Transverse colon (tissue), 4 donors: ENCODE measurements around the gene SOX11. TPM values are rescaled to one million over a fixed set of nuclear protein-coding genes. Genes with fewer than 3 reads are reported as not detected.
A peak's percentile ranks its signal among the peaks of the same experiment; 100 is the strongest.

Experiments
- DNase-seq: peaks from one replicate; pipeline ENCODE4 v3.0.0-alpha.2; 2019
- H3K27ac ChIP-seq, 4 donors: fragments of 200-600 bp; sonication (generic); 2 replicates each; pipeline ENCODE4 v1.5.1; 2016 to 2018; ENCODE audit warnings: inconsistent platforms in 4 of 4
- H3K27me3 ChIP-seq: fragments of 200-600 bp; sonication (generic); 2 replicates; pipeline ENCODE4 v1.5.1; 2017; ENCODE audit warnings: inconsistent platforms
- H3K36me3 ChIP-seq, 4 donors: fragments of 200-600 bp; sonication (generic); 2 replicates each; pipeline ENCODE4 v1.5.1; 2017 to 2019; ENCODE audit warnings: inconsistent platforms in 4 of 4
- H3K4me1 ChIP-seq, 4 donors: fragments of 200-600 bp; sonication (generic); 2 replicates each; pipeline ENCODE4 v1.5.1; 2017 to 2020; ENCODE audit warnings: inconsistent platforms in 4 of 4
- H3K4me3 ChIP-seq, 4 donors: fragments of 200-600 bp; sonication (generic); 1 replicate in 1 of 4; 2 replicates in 3 of 4; pipeline versions ENCODE4 v1.5.1 to v1.6.1; 2017 to 2019; ENCODE audit warnings: inconsistent platforms in 4 of 4
- H3K9me3 ChIP-seq, 2 donors: fragments of 200-600 bp; sonication (generic); 2 replicates each; pipeline ENCODE4 v1.5.1; 2017 to 2019; ENCODE audit warnings: inconsistent platforms in 2 of 2
- EP300 ChIP-seq: sonication (generic); formaldehyde crosslinking; IDR thresholded peaks from one replicate; pipeline ENCODE4 v1.6.1; 2017; ENCODE audit warnings: antibody characterized with exemption, low read depth
- POLR2A ChIP-seq: fragments of 450-650 bp; IDR thresholded peaks from one replicate; pipeline ENCODE4 v1.6.1; 2016; ENCODE audit warnings: antibody characterized with exemption, mild to moderate bottlenecking, moderate library complexity
- POLR2AphosphoS5 ChIP-seq, 3 donors: sonication (generic); formaldehyde crosslinking; IDR thresholded peaks; one replicate each; pipeline ENCODE4 v1.6.1; 2016; ENCODE audit warnings: antibody characterized with exemption in 3 of 3
- WGBS, 2 donors: methylation state at CpG; one replicate each; pipeline ENCODE4 v1.1.5; 2018; ENCODE audit warnings: low coverage in 1 of 2; 5-methylcytosine and 5-hydroxymethylcytosine counted together
- in situ Hi-C, 4 donors: fragments of 200-750 bp; cut with MboI; loops; one replicate each; pipeline versions ENCODE4 v1.15.0 to v1.15.1; 2017; ENCODE audit warnings: low sequenced_read_pairs in 3 of 4, low pct_ligation_motif_present in 1 of 4, low pct_unique_long_range_greater_than_20kb in 1 of 4
- intact Hi-C: fragments of 100-400 bp; cut with DNase I; formaldehyde crosslinking; loops from one replicate; pipeline ENCODE4 v1.15.1; 2023; ENCODE audit warnings: low total_unique reads
- total RNA-seq, 4 donors: library from RNA; depleted of rRNA; stranded (reverse); fragments of >200 nt; gene quantifications; one replicate each; pipeline ENCODE4 v1.1.0, GENCODE V29; 2016
- TF ChIP-seq, protein P1 (sequence below), 5 experiments: fragments of 200-600 bp in 3 of 5; fragments of 450-650 bp in 2 of 5; sonication (generic) in 3 of 5; IDR thresholded peaks; 1 replicate in 2 of 5; 2 replicates in 3 of 5; pipeline ENCODE4 v1.5.1; 2016 to 2017; ENCODE audit warnings: antibody characterized with exemption in 5 of 5, inconsistent platforms in 3 of 5, mild to moderate bottlenecking in 2 of 5, moderate library complexity in 1 of 5

SOX11 gene
- total RNA-seq, 4 donors from 2014 or later: 0.32 to 0.75 (median 0.40) TPM

DNA sequence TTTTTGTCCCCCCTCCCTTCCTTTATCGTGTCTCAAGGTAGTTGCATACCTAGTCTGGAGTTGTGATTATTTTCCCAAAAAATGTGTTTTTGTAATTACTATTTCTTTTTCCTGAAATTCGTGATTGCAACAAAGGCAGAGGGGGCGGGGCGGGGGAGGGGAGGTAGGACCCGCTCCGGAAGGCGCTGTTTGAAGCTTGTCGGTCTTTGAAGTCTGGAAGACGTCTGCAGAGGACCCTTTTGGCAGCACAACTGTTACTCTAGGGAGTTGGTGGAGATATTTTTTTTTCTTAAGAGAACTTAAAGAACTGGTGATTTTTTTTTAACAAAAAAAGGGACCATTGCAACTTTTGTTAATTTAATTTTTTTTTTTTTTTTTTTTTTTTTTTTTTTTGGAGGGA, 2.1 kb downstream of the SOX11 start:
- in situ Hi-C loops (no loop called here), intact Hi-C loops (no loop called here)
- Histone ChIP-seq H3K4me1 (peaks cover 0 to 11% (median 6%) of the 10 kb centered on the region in 4 donors), H3K36me3 (no peaks in the 10 kb centered on the region), H3K27me3 (peaks cover 92% of the 10 kb centered on the region), H3K9me3 (no peaks in the 10 kb centered on the region), H3K27ac (no peak overlapping the region), H3K4me3 (peak overlapping the region in 1 of 4 donors; percentile 39)
- 16 to 24% methylated on average over 8 to 9 of the region's 9 CpGs for WGBS, 2 donors
- TF ChIP-seq, protein P1, sequence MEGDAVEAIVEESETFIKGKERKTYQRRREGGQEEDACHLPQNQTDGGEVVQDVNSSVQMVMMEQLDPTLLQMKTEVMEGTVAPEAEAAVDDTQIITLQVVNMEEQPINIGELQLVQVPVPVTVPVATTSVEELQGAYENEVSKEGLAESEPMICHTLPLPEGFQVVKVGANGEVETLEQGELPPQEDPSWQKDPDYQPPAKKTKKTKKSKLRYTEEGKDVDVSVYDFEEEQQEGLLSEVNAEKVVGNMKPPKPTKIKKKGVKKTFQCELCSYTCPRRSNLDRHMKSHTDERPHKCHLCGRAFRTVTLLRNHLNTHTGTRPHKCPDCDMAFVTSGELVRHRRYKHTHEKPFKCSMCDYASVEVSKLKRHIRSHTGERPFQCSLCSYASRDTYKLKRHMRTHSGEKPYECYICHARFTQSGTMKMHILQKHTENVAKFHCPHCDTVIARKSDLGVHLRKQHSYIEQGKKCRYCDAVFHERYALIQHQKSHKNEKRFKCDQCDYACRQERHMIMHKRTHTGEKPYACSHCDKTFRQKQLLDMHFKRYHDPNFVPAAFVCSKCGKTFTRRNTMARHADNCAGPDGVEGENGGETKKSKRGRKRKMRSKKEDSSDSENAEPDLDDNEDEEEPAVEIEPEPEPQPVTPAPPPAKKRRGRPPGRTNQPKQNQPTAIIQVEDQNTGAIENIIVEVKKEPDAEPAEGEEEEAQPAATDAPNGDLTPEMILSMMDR (IDR thresholded peaks at IDR 0.05): no peak
- TF ChIP-seq POLR2AphosphoS5 (IDR thresholded peaks at IDR 0.05) (no peak), POLR2A (no peak), EP300 (no peak)
- DNase-seq: no peak

DNA sequence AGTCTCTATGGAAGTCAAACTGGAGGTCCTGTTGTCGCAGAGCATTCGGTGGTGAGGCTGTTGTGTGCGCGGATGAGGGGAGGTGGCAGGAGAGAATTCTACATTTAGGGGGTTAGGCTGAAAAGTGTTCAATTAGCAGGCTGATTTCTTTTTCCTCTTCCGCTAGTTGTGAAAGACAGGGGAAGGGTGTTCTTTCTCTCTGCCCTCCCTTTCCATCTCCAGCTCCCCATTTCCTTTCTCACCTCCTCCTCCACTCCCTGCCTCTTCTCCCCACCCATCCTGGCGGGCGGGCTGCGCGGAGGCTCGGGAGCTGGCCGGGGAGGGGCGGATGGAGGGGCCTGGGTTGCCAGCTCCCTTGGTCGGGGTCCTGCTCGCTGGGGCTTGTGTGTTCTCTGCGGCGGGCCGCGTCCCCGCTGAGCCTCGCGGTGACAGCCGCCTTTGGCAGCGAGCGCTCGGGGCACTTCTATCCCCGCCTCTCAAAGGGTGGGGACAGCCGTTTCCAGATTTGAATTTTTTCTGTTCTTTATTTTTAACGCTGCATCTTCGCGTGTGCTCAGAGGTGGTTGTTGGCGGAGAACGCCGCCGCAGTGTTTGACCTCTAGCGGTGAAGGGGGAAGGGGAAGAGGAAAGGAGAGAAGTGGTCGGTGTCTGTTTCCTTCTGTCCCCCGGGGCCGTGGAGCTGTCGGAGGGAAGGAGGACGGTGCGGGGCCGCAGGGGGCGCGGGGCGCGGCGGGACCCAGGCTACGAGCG, 3.6 kb downstream of the SOX11 start:
- 18 to 21% methylated on average over 13 to 49 of the region's 49 CpGs for WGBS, 2 donors
- Histone ChIP-seq H3K27ac (peak overlapping the region; percentile 33 to 76 (median 64)), H3K4me1 (peaks cover 0 to 11% (median 6%) of the 10 kb centered on the region in 4 donors), H3K9me3 (no peaks in the 10 kb centered on the region), H3K27me3 (peaks cover 90% of the 10 kb centered on the region), H3K4me3 (peak overlapping the region in 3 of 4 donors; percentile 12 to 45 (median 33)), H3K36me3 (no peaks in the 10 kb centered on the region)
- TF ChIP-seq POLR2AphosphoS5 (IDR thresholded peaks at IDR 0.05): no peak
- DNase-seq: no peak
- intact Hi-C loops (no loop called here), in situ Hi-C loops (no loop called here)

DNA sequence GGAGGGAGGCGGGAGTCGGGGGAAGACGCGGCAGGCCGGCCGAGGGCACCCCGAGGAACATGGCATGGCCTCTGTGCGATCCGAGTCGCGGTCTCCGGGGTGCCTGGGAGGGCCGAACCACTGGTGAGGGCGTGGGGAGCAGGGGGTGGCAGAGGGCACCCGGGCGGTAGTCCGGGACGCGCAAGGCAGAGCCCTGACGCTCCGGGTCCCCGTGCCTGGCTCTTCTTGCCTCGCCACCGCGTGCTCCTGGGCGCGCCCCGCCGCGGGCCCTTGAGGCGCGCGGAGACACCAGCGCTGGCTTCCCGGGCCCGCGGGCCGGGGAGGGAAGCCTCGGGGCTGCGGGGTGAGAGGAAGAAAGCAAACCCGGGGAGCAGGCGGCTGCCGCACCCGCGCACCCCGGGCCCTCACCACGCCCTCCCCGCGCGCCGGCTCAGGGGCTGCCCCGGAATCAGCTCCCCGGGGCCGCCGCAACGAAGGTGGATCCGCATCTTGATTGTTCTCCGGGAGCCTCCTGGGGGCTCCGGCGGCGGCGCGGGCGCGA, 4.3 kb downstream of the SOX11 start:
- WGBS, 2 donors: 32% methylated on average over 65 of the region's 65 CpGs; no CpG with 5 or more reads in 1 of the 2 donors
- H3K4me3 ChIP-seq: peak overlapping the region; percentile 7 to 45 (median 22)
- H3K27me3 ChIP-seq: peaks cover 86% of the 10 kb centered on the region
- peaks cover 0 to 11% (median 6%) of the 10 kb centered on the region in 4 donors for H3K4me1 ChIP-seq
- TF ChIP-seq POLR2A (no peak), EP300 (no peak), POLR2AphosphoS5 (IDR thresholded peaks at IDR 0.05) (no peak)
- TF ChIP-seq, protein P1 (IDR thresholded peaks at IDR 0.05): no peak
- no peaks in the 10 kb centered on the region for H3K9me3 ChIP-seq
- no peaks in the 10 kb centered on the region for H3K36me3 ChIP-seq
- in situ Hi-C loops (no loop called here), intact Hi-C loops (no loop called here)
- DNase-seq: no peak
- H3K27ac ChIP-seq: peak overlapping the region; percentile 33 to 76 (median 64)

DNA sequence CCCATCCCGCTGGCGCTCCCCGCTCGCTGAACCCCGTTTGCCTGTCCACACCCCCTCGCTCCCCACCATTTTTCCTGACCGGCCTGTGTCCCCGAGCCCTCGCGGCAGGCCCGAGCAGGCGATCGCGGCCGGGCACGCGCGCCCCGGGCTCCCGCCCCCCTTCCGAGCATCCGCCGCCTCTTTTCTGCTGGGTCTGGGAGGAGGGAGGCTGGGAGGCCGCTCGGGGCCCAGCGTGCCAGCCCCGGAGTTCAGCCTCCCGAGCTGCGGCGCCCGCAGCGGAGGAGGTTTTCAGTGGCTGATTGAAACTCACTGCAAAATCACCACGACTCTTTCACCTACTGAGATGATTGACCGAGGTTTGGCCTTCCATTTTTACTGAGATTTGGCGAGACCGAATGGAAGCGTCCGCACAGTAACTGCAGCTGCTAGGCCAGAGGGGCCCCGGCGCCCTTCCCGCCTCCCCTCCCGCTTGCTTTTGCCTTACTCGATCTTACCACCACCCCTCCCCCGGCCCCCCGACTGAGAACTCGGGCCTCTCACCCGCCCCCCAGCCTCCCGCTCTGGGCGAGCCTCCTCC, 4.8 kb downstream of the SOX11 start:
- Histone ChIP-seq H3K4me1 (peaks cover 0 to 10% (median 6%) of the 10 kb centered on the region in 4 donors), H3K27me3 (peaks cover 83% of the 10 kb centered on the region), H3K9me3 (no peaks in the 10 kb centered on the region), H3K36me3 (no peaks in the 10 kb centered on the region), H3K27ac (peak overlapping the region; percentile 33 to 76 (median 64)), H3K4me3 (peak overlapping the region in 3 of 4 donors; percentile 12 to 45 (median 33))
- TF ChIP-seq, protein P1 (IDR thresholded peaks at IDR 0.05): no peak
- no peak for TF ChIP-seq POLR2AphosphoS5 (IDR thresholded peaks at IDR 0.05)
- no peak for TF ChIP-seq EP300
- TF ChIP-seq POLR2A: no peak
- in situ Hi-C loops (no loop called here), intact Hi-C loops (no loop called here)
- WGBS, 2 donors: 17% methylated on average over 49 of the region's 49 CpGs; no CpG with 5 or more reads in 1 of the 2 donors
- DNase-seq: no peak
